GM23248 (cell line): ENCODE measurements around the gene PCP4. TPM values are rescaled to one million over a fixed set of nuclear protein-coding genes. Genes with fewer than 3 reads are reported as not detected.
A peak's percentile ranks its signal among the peaks of the same experiment; 100 is the strongest.

Source experiments
- DNase-seq: peaks from one replicate; pipeline ENCODE4 v3.0.0-alpha.2; 2015
- H2AFZ ChIP-seq: fragments of 200-600 bp; sonication (generic); 2 replicates; pipeline ENCODE4 v1.6.1; 2016; ENCODE audit warnings: antibody characterized with exemption
- H3F3A ChIP-seq: fragments of 200-600 bp; sonication (generic); 2 replicates; pipeline ENCODE4 v1.6.1; 2016; ENCODE audit warnings: mild to moderate bottlenecking, antibody characterized with exemption, mixed run types; ENCODE audit not compliant: insufficient read depth
- H3K27ac ChIP-seq: fragments of 200-600 bp; sonication (generic); 2 replicates; pipeline ENCODE4 v1.5.1; 2016; ENCODE audit warnings: mild to moderate bottlenecking
- H3K27me3 ChIP-seq: fragments of 200-600 bp; sonication (generic); replicated peaks from 2 replicates; pipeline ENCODE4 v1.6.1; 2016; ENCODE audit warnings: mild to moderate bottlenecking; ENCODE audit not compliant: insufficient read depth
- H3K36me3 ChIP-seq: fragments of 200-600 bp; sonication (generic); 2 replicates; pipeline ENCODE4 v1.6.1; 2016; ENCODE audit warnings: low read depth, mild to moderate bottlenecking
- H3K4me1 ChIP-seq: fragments of 200-600 bp; sonication (generic); 2 replicates; pipeline ENCODE4 v1.6.1; 2016; ENCODE audit warnings: mild to moderate bottlenecking; ENCODE audit not compliant: insufficient read depth
- H3K4me2 ChIP-seq: fragments of 200-600 bp; sonication (generic); one replicate; pipeline ENCODE4 v1.6.1; 2016; ENCODE audit warnings: mild to moderate bottlenecking; ENCODE audit not compliant: unreplicated experiment
- H3K4me3 ChIP-seq: fragments of 200-600 bp; sonication (generic); 2 replicates; pipeline ENCODE4 v1.5.1; 2016; ENCODE audit warnings: mild to moderate bottlenecking
- H3K79me2 ChIP-seq: fragments of 200-600 bp; sonication (generic); 2 replicates; pipeline ENCODE4 v1.6.1; 2016; ENCODE audit warnings: mild to moderate bottlenecking; ENCODE audit not compliant: insufficient read depth
- H3K9ac ChIP-seq: fragments of 200-600 bp; sonication (generic); 2 replicates; pipeline ENCODE4 v1.6.1; 2016; ENCODE audit warnings: mild to moderate bottlenecking
- H3K9me2 ChIP-seq: fragments of 200-600 bp; sonication (generic); 2 replicates; pipeline ENCODE4 v1.6.1; 2016; ENCODE audit warnings: mixed run types, mild to moderate bottlenecking, moderate library complexity; ENCODE audit not compliant: insufficient read depth
- H3K9me3 ChIP-seq: fragments of 200-600 bp; sonication (generic); one replicate; pipeline ENCODE4 v1.6.1; 2017; ENCODE audit warnings: low read depth
- H4K20me1 ChIP-seq: fragments of 200-600 bp; sonication (generic); 2 replicates; pipeline ENCODE4 v1.6.0; 2016; ENCODE audit not compliant: insufficient read depth
- EZH2 ChIP-seq: fragments of 200-600 bp; sonication (generic); IDR thresholded peaks from 2 replicates; pipeline ENCODE4 v1.6.1; 2018; ENCODE audit warnings: antibody characterized with exemption, mild to moderate bottlenecking; ENCODE audit not compliant: insufficient read depth, poor library complexity, severe bottlenecking
- EZH2phosphoT487 ChIP-seq: fragments of 200-600 bp; sonication (generic); IDR thresholded peaks from 2 replicates; pipeline ENCODE4 v1.6.1; 2018; ENCODE audit warnings: antibody characterized with exemption, moderate library complexity, mild to moderate bottlenecking, low read depth; ENCODE audit not compliant: insufficient read depth
- WGBS, 2 experiments: methylation state at CpG; one replicate each; pipeline ENCODE4 v1.1.6; 2015 to 2017; ENCODE audit warnings: low lambda C conversion rate in 2 of 2, low coverage in 1 of 2; ENCODE audit errors: missing lambda C conversion rate in 2 of 2; 5-methylcytosine and 5-hydroxymethylcytosine counted together
- in situ Hi-C: fragments of 300-500 bp; cut with MboI; formaldehyde crosslinking; loops from 2 replicates; pipeline ENCODE4 v1.15.0; 2020
- polyA plus RNA-seq: library from polyadenylated mRNA; unstranded; fragments of >200 nt; fragmentation: Nextera tagmentation; extraction: Ambion mirVana; gene quantifications from 2 replicates; pipeline ENCODE4 v1.2.1, GENCODE V29; 2016
- total RNA-seq: library from RNA; depleted of rRNA; stranded (reverse); fragments of >200 nt; shearing (Covaris generic); gene quantifications from 2 replicates; pipeline ENCODE4 v1.2.3, GENCODE V29; 2014; rRNA removed

The PCP4 gene
- total RNA-seq, result not detected in 2 replicates
- polyA plus RNA-seq, result not detected in 2 replicates

GRCh38 chr21:39867198-39867650 is at the start of gene PCP4:
Gene PCP4 (plus strand): TSS chr21:39867438. CDS start chr21:39867502, 64 bp downstream.
- H3K9me3 ChIP-seq, result no peaks in the 10 kb centered on the region
- no peak within 1 kb of the TSS for H2AFZ ChIP-seq
- no peak within 1 kb of the TSS for H3K27ac ChIP-seq
- H3K4me1 ChIP-seq, result no peaks in the 10 kb centered on the region
- WGBS, 2 experiments, result 5 to 6% methylated on average over 14 of the region's 14 CpGs
- H3K4me2 ChIP-seq, result no peak within 1 kb of the TSS
- H3K79me2 ChIP-seq, result no peaks in the 10 kb centered on the region
- in situ Hi-C loops, result no loop called here
- H3K9me2 ChIP-seq, result no peaks in the 10 kb centered on the region
- TF ChIP-seq EZH2 (no peak), EZH2phosphoT487 (no peak)
- no peaks in the 10 kb centered on the region for H3K36me3 ChIP-seq
- H4K20me1 ChIP-seq, result no peaks in the 10 kb centered on the region
- peak; percentile 40 for DNase-seq
- no peak within 1 kb of the TSS for H3K4me3 ChIP-seq
- H3K27me3 ChIP-seq, result no peaks in the 10 kb centered on the region
- no peak within 1 kb of the TSS for H3K9ac ChIP-seq
- no peaks in the 10 kb centered on the region for H3F3A ChIP-seq

- DNase-seq, result no peak
- no peak overlapping the region for H3K4me2 ChIP-seq
- H3K9me3 ChIP-seq, result no peaks in the 10 kb centered on the region
- H2AFZ ChIP-seq, result no peak overlapping the region
- H3K4me3 ChIP-seq, result no peak overlapping the region
- no peaks in the 10 kb centered on the region for H3K9me2 ChIP-seq
- H3K4me1 ChIP-seq, result no peaks in the 10 kb centered on the region
- H3K9ac ChIP-seq, result no peak overlapping the region
- no peaks in the 10 kb centered on the region for H3K79me2 ChIP-seq
- H3K27ac ChIP-seq, result no peak overlapping the region
- H4K20me1 ChIP-seq, result no peaks in the 10 kb centered on the region
- no peaks in the 10 kb centered on the region for H3F3A ChIP-seq
- H3K36me3 ChIP-seq, result no peaks in the 10 kb centered on the region
- WGBS, 2 experiments, result 2 to 4% methylated on average over 2 of the region's 2 CpGs
- in situ Hi-C loops, result no loop called here
- H3K27me3 ChIP-seq, result no peaks in the 10 kb centered on the region
- TF ChIP-seq EZH2phosphoT487, result no peak
- TF ChIP-seq EZH2, result no peak
Observed at GRCh38 chr21:39818557-39818956, 48.7 kb upstream of the PCP4 start.

GRCh38 chr21:39822042-39822441 is 45.2 kb upstream of the PCP4 start:
- DNase-seq, result no peak
- in situ Hi-C loops, result no loop called here
- no peaks in the 10 kb centered on the region for H3F3A ChIP-seq
- no peak overlapping the region for H3K27ac ChIP-seq
- no peaks in the 10 kb centered on the region for H3K9me2 ChIP-seq
- 13 to 19% methylated on average over 3 of the region's 3 CpGs for WGBS, 2 experiments
- no peak overlapping the region for H3K4me2 ChIP-seq
- no peaks in the 10 kb centered on the region for H3K36me3 ChIP-seq
- H3K9me3 ChIP-seq, result no peaks in the 10 kb centered on the region
- H3K4me3 ChIP-seq, result no peak overlapping the region
- H3K9ac ChIP-seq, result no peak overlapping the region
- TF ChIP-seq EZH2 (no peak), EZH2phosphoT487 (no peak)
- no peaks in the 10 kb centered on the region for H3K79me2 ChIP-seq
- H3K4me1 ChIP-seq, result no peaks in the 10 kb centered on the region
- H3K27me3 ChIP-seq, result no peaks in the 10 kb centered on the region
- no peaks in the 10 kb centered on the region for H4K20me1 ChIP-seq
- no peak overlapping the region for H2AFZ ChIP-seq

- no peak overlapping the region for H3K27ac ChIP-seq
- no peaks in the 10 kb centered on the region for H3K9me2 ChIP-seq
- no peak overlapping the region for H3K4me3 ChIP-seq
- H3F3A ChIP-seq, result no peaks in the 10 kb centered on the region
- in situ Hi-C loops, result no loop called here
- H3K79me2 ChIP-seq, result no peaks in the 10 kb centered on the region
- no peak overlapping the region for H3K4me2 ChIP-seq
- no peak for DNase-seq
- no peaks in the 10 kb centered on the region for H3K36me3 ChIP-seq
- H3K9ac ChIP-seq, result no peak overlapping the region
- H2AFZ ChIP-seq, result no peak overlapping the region
- TF ChIP-seq EZH2 (no peak), EZH2phosphoT487 (no peak)
- H3K9me3 ChIP-seq, result no peaks in the 10 kb centered on the region
- no peaks in the 10 kb centered on the region for H3K27me3 ChIP-seq
- no peaks in the 10 kb centered on the region for H3K4me1 ChIP-seq
- WGBS, 2 experiments, result 0 to 17% methylated on average over 1 of the region's 1 CpG
- H4K20me1 ChIP-seq, result no peaks in the 10 kb centered on the region
Observed at GRCh38 chr21:39825250-39825649, 42.0 kb upstream of the PCP4 start.

- Histone ChIP-seq H3K9me2 (no peaks in the 10 kb centered on the region), H2AFZ (no peak overlapping the region), H3K4me2 (no peak overlapping the region), H3K36me3 (no peaks in the 10 kb centered on the region), H3K9me3 (no peaks in the 10 kb centered on the region), H3K79me2 (no peaks in the 10 kb centered on the region), H4K20me1 (no peaks in the 10 kb centered on the region), H3K4me1 (no peaks in the 10 kb centered on the region), H3K27ac (no peak overlapping the region), H3K4me3 (no peak overlapping the region), H3K9ac (no peak overlapping the region), H3F3A (no peaks in the 10 kb centered on the region), H3K27me3 (no peaks in the 10 kb centered on the region)
- TF ChIP-seq EZH2phosphoT487 (no peak), EZH2 (no peak)
- no peak for DNase-seq
- in situ Hi-C loops, result no loop called here
- 26 to 29% methylated on average over 4 of the region's 4 CpGs for WGBS, 2 experiments
Observed at GRCh38 chr21:39834543-39834942, 32.7 kb upstream of the PCP4 start.
